HL-60 (cell line): ENCODE data around the gene MRPL48.

Experiments used
- CTCF ChIP-seq: IDR thresholded peaks from one replicate; pipeline ENCODE4 v1.5.1; 2011; ENCODE audit warnings: low read length, control low read depth, inconsistent platforms; ENCODE audit not compliant: insufficient read depth
- POLR2AphosphoS5 ChIP-seq: IDR thresholded peaks from 2 replicates; pipeline ENCODE4 v1.6.1; 2012; ENCODE audit warnings: low read depth
- REST ChIP-seq: IDR thresholded peaks from 2 replicates; pipeline ENCODE4 v1.6.1; 2012; ENCODE audit warnings: low read depth; ENCODE audit not compliant: insufficient replicate concordance

GRCh38 chr11:73833067-73833466 is 45.4 kb downstream of the MRPL48 start:
- TF ChIP-seq REST: no peak
- no peak for TF ChIP-seq POLR2AphosphoS5
- TF ChIP-seq CTCF: no peak
